ENCODE data around the gene PNISR. TPM values are rescaled to one million over a fixed set of nuclear protein-coding genes. Genes with fewer than 3 reads are reported as not detected.

The PNISR gene
- total and polyA plus RNA-seq, 4 experiments from 2014 or later, result 67.6 to 332 (median 199) TPM

Other genes with a start within 250 kb of the PNISR start
- not detected for gene FAXC, start 75.6 kb downstream of the PNISR start, total RNA-seq
- gene FAXC, start 75.6 kb downstream of the PNISR start, polyA plus RNA-seq, result not detected
- gene COQ3, start 31.1 kb downstream of the PNISR start, total RNA-seq, result 1 to 10 TPM; 3.1 to 4.4 TPM
- gene COQ3, start 31.1 kb downstream of the PNISR start, polyA plus RNA-seq, result 1 to 10 TPM; 6.5 to 9.6 TPM
- 10 to 100 TPM; 13.5 to 15.4 TPM for gene USP45, start 90.1 kb upstream of the PNISR start, total RNA-seq
- gene USP45, start 90.1 kb upstream of the PNISR start, polyA plus RNA-seq, result 1 to 10 TPM; 3.7 to 4.2 TPM
- gene CCNC, start 143.4 kb upstream of the PNISR start, total RNA-seq, result 10 to 100 TPM; 41.3 to 42.7 TPM
- gene CCNC, start 143.4 kb upstream of the PNISR start, polyA plus RNA-seq, result 10 to 100 TPM; 46.4 to 76.6 TPM
- not detected for gene PRDM13, start 181.5 kb upstream of the PNISR start, total RNA-seq
- gene PRDM13, start 181.5 kb upstream of the PNISR start, polyA plus RNA-seq, result not detected